ENCODE measurements around the gene KRI1. TPM values are rescaled to one million over a fixed set of nuclear protein-coding genes. Genes with fewer than 3 reads are reported as not detected.
A peak's percentile ranks its signal among the peaks of the same experiment; 100 is the strongest.

The KRI1 gene
- total RNA-seq, 1 experiment from 2014 or later = 57.4 TPM

- Histone ChIP-seq H3K4me2 (ENCODE audit: insufficient read depth, insufficient read length, low read length) (no peak overlapping the region), H2BK5ac (ENCODE audit: insufficient read length, low read length) (no peak overlapping the region), H3K23ac (ENCODE audit: insufficient read length, low read depth, low read length) (no peak overlapping the region), H3K79me1 (ENCODE audit: insufficient read depth, low read depth, low read length, poor library complexity, severe bottlenecking) (no peaks in the 10 kb centered on the region), H3K4me1 (ENCODE audit: insufficient read depth, low read length) (no peaks in the 10 kb centered on the region; the same call in 1 of the 2 replicates), H3K27me3 (ENCODE audit: insufficient read depth, low read length) (peaks cover 2% of the 10 kb centered on the region; the same call in 1 of the 2 replicates), H2BK120ac (ENCODE audit: low read depth, low read length, poor library complexity, severe bottlenecking) (no peak overlapping the region), H4K91ac (ENCODE audit: insufficient read length, low read depth, low read length) (no peak overlapping the region), H3K79me2 (ENCODE audit: insufficient read depth, low read length) (no peaks in the 10 kb centered on the region), H3K9ac (ENCODE audit: extremely low read depth, insufficient read length, low read length) (no peak overlapping the region), H2BK15ac (ENCODE audit: low read depth, low read length) (no peak overlapping the region), H4K8ac (replicated peaks; ENCODE audit: insufficient read length, low read depth, low read length) (no peak overlapping the region), H3K9me3 (ENCODE audit: control insufficient read depth, low read depth, low read length) (no peaks in the 10 kb centered on the region), H2BK20ac (ENCODE audit: low read depth, low read length, poor library complexity, severe bottlenecking) (no peak overlapping the region), H3K18ac (ENCODE audit: insufficient read length, low read depth, low read length) (no peak overlapping the region), H3K27ac (ENCODE audit: insufficient read length, low read depth, low read length) (no peak overlapping the region), H3K23me2 (ENCODE audit: insufficient read length, low read depth, low read length, poor library complexity, severe bottlenecking) (peaks cover 16% of the 10 kb centered on the region), H3K4ac (ENCODE audit: low read depth, low read length) (no peak overlapping the region), H4K20me1 (ENCODE audit: control insufficient read depth, insufficient read depth, insufficient read length) (no peaks in the 10 kb centered on the region), H3K14ac (ENCODE audit: insufficient read depth, low read length) (no peak overlapping the region), H3K56ac (ENCODE audit: insufficient read length, low read depth, low read length) (no peak overlapping the region), H4K5ac (ENCODE audit: insufficient read length, low read depth, low read length) (no peak overlapping the region), H3T11ph (ENCODE audit: low read length) (no peak overlapping the region), H2AK5ac (ENCODE audit: insufficient read length, low read length) (no peak overlapping the region), H2AFZ (ENCODE audit: low read length) (no peak overlapping the region), H2BK12ac (ENCODE audit: insufficient read length, low read depth, low read length) (no peak overlapping the region)
- Mint-ChIP-seq H3K36me3 (ENCODE audit: insufficient read depth in 1 of 3, low read depth in 3 of 3) (no peaks in the 10 kb centered on the region), H3K4me3 (peak overlapping the region; percentile 11 to 70), H3K4me1 (peaks cover 19 to 29% of the 10 kb centered on the region in 2 experiments), H3K27me3 (ENCODE audit: low read depth) (peaks cover 20% of the 10 kb centered on the region), H3K27ac (no peak overlapping the region), H3K9me3 (no peaks in the 10 kb centered on the region)
- TF ChIP-seq, protein P1, sequence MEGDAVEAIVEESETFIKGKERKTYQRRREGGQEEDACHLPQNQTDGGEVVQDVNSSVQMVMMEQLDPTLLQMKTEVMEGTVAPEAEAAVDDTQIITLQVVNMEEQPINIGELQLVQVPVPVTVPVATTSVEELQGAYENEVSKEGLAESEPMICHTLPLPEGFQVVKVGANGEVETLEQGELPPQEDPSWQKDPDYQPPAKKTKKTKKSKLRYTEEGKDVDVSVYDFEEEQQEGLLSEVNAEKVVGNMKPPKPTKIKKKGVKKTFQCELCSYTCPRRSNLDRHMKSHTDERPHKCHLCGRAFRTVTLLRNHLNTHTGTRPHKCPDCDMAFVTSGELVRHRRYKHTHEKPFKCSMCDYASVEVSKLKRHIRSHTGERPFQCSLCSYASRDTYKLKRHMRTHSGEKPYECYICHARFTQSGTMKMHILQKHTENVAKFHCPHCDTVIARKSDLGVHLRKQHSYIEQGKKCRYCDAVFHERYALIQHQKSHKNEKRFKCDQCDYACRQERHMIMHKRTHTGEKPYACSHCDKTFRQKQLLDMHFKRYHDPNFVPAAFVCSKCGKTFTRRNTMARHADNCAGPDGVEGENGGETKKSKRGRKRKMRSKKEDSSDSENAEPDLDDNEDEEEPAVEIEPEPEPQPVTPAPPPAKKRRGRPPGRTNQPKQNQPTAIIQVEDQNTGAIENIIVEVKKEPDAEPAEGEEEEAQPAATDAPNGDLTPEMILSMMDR (conservative IDR thresholded peaks at IDR 0.05) = no peak
- WGBS (ENCODE audit: extremely low coverage, insufficient read length, low lambda C conversion rate) = no CpG with 5 or more reads among the region's 7 CpGs
- DNase-seq = no peak
Measured at GRCh38 chr19:10519421-10519820, 46.4 kb downstream of the KRI1 start.
